Measurements from ENCODE around the gene SCGB1A1. TPM values are rescaled to one million over a fixed set of nuclear protein-coding genes. Genes with fewer than 3 reads are reported as not detected.

SCGB1A1 gene
- polyA plus RNA-seq, 3 donors, result not detected

- peaks cover 6 to 25% of the 10 kb centered on the region in 2 donors for H3K36me3 Mint-ChIP-seq
- Histone ChIP-seq H3K9ac (ENCODE audit: insufficient read depth, low read length, poor library complexity, severe bottlenecking) (no peak overlapping the region), H3K9me3 (replicated peaks in 1 of 2; ENCODE audit: control insufficient read depth in 1 of 2, insufficient read depth in 1 of 2, low read length in 2 of 2) (no peaks in the 10 kb centered on the region), H3K4me3 (replicated peaks in 1 of 3; ENCODE audit: low read depth in 2 of 3, low read length in 3 of 3) (no peak overlapping the region), H3K4me2 (replicated peaks; ENCODE audit: extremely low read depth, low read length, poor library complexity, severe bottlenecking) (no peak overlapping the region), H3K36me3 (replicated peaks in 1 of 2; ENCODE audit: control insufficient read depth in 1 of 2, insufficient read depth in 2 of 2, low read length in 2 of 2) (no peaks in the 10 kb centered on the region), H3K27me3 (ENCODE audit: control insufficient read depth in 2 of 2, insufficient read depth in 2 of 2, low read length in 2 of 2) (no peaks in the 10 kb centered on the region), H3K79me2 (ENCODE audit: insufficient read depth, low read length) (no peaks in the 10 kb centered on the region), H4K20me1 (ENCODE audit: insufficient read depth, low read length) (no peaks in the 10 kb centered on the region), H3K27ac (ENCODE audit: low read depth in 1 of 2, low read length in 2 of 2) (no peak overlapping the region), H3K4me1 (ENCODE audit: control insufficient read depth in 1 of 2, insufficient read depth in 2 of 2, low read length in 2 of 2) (peaks cover 8 to 16% of the 10 kb centered on the region in 2 donors), H2AFZ (ENCODE audit: insufficient read depth, low read depth, low read length, poor library complexity, severe bottlenecking) (no peak overlapping the region)
- intact Hi-C loops (cut with micrococcal nuclease), result no loop called here
- no peak for TF ChIP-seq CTCF (IDR thresholded peaks at IDR 0.05)
- no peak for DNase-seq
- peak overlapping the region in 2 of 7 donors; percentile 6 to 32 for H3K27ac Mint-ChIP-seq
- H3K4me3 Mint-ChIP-seq, result no peak overlapping the region
- WGBS (ENCODE audit: insufficient coverage), result 77% methylated on average over 14 of the region's 15 CpGs
- peaks cover 0 to 7% (median 4%) of the 10 kb centered on the region in 3 donors for H3K27me3 Mint-ChIP-seq (ENCODE audit: low read depth in 3 of 3)
- H3K9me3 Mint-ChIP-seq, result peaks cover 0 to 2% (median 0%) of the 10 kb centered on the region in 7 donors
- peaks cover 28% of the 10 kb centered on the region for H3K4me1 Mint-ChIP-seq
Measured at GRCh38 chr11:62450543-62451240, 31.9 kb downstream of the SCGB1A1 start.

GRCh38 chr11:62451241-62451621 lies 32.4 kb downstream of the SCGB1A1 start:
- peaks cover 23% of the 10 kb centered on the region for H3K4me1 Mint-ChIP-seq
- intact Hi-C loops (cut with micrococcal nuclease), result no loop called here
- H3K36me3 Mint-ChIP-seq, result peaks cover 6 to 23% of the 10 kb centered on the region in 2 donors
- Histone ChIP-seq H3K9ac (ENCODE audit: insufficient read depth, low read length, poor library complexity, severe bottlenecking) (no peak overlapping the region), H3K4me1 (ENCODE audit: control insufficient read depth in 1 of 2, insufficient read depth in 2 of 2, low read length in 2 of 2) (peaks cover 3 to 12% of the 10 kb centered on the region in 2 donors), H3K27me3 (ENCODE audit: control insufficient read depth in 2 of 2, insufficient read depth in 2 of 2, low read length in 2 of 2) (no peaks in the 10 kb centered on the region), H3K9me3 (replicated peaks in 1 of 2; ENCODE audit: control insufficient read depth in 1 of 2, insufficient read depth in 1 of 2, low read length in 2 of 2) (no peaks in the 10 kb centered on the region), H3K27ac (ENCODE audit: low read depth in 1 of 2, low read length in 2 of 2) (no peak overlapping the region), H4K20me1 (ENCODE audit: insufficient read depth, low read length) (no peaks in the 10 kb centered on the region), H3K4me2 (replicated peaks; ENCODE audit: extremely low read depth, low read length, poor library complexity, severe bottlenecking) (no peak overlapping the region), H3K4me3 (replicated peaks in 1 of 3; ENCODE audit: low read depth in 2 of 3, low read length in 3 of 3) (no peak overlapping the region), H3K36me3 (replicated peaks in 1 of 2; ENCODE audit: control insufficient read depth in 1 of 2, insufficient read depth in 2 of 2, low read length in 2 of 2) (no peaks in the 10 kb centered on the region), H3K79me2 (ENCODE audit: insufficient read depth, low read length) (no peaks in the 10 kb centered on the region), H2AFZ (ENCODE audit: insufficient read depth, low read depth, low read length, poor library complexity, severe bottlenecking) (no peak overlapping the region)
- peak overlapping the region in 2 of 7 donors; percentile 6 to 34 for H3K27ac Mint-ChIP-seq
- 100% methylated on average over 4 of the region's 8 CpGs for WGBS (ENCODE audit: insufficient coverage)
- no peak overlapping the region for H3K4me3 Mint-ChIP-seq
- TF ChIP-seq CTCF (IDR thresholded peaks at IDR 0.05), result no peak
- no peak for DNase-seq
- H3K27me3 Mint-ChIP-seq (ENCODE audit: low read depth in 3 of 3), result peaks cover 0 to 7% (median 4%) of the 10 kb centered on the region in 3 donors
- H3K9me3 Mint-ChIP-seq, result peaks cover 0 to 4% (median 0%) of the 10 kb centered on the region in 7 donors
